Measurements from ENCODE around the gene KLRC2.
"Not testable (repeated sequence)": the region's sequence is repeated elsewhere in the genome, so short reads cannot be mapped to it uniquely, and the experiment has no call there.

The KLRC2 gene

GRCh38 chr12:10446052-10446451 lies 10.2 kb upstream of the KLRC2 start:
- not testable (repeated sequence) for H3K9me3 ChIP-seq (ENCODE audit: control insufficient read depth in 2 of 2, low read length in 2 of 2); H3K9ac ChIP-seq (ENCODE audit: low read length in 2 of 2); H3K27ac ChIP-seq (ENCODE audit: low read length); H3K27me3 ChIP-seq (ENCODE audit: control insufficient read depth in 1 of 2, insufficient read depth in 2 of 2, low read length in 2 of 2); H3K36me3 ChIP-seq (ENCODE audit: control insufficient read depth in 2 of 2, insufficient read depth in 2 of 2, low read length in 2 of 2); H3K4me3 ChIP-seq (ENCODE audit: low read length in 2 of 2); H3K4me1 ChIP-seq (ENCODE audit: control insufficient read depth, insufficient read depth, low read length)

DNA sequence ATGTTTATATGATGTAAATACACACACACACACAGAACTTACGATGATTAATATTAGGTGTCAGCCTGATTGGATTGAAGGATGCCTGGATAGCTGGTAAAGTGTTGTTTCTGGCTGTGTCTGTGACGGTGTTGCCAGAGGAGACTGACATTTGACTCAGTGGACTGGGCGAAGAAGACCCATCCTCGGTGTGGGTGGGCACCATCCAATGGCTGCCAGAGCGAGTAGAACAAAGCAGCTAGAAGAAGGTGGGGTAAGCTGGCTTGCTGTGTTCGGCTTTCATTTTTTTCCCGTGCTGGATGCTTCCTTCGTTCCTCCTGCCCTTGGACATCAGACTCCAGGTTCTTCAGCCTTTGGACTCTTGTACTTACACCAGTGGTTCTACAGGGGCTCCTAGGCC lies 5.3 kb upstream of the KLRC2 start:
- not testable (repeated sequence) for H3K4me1 ChIP-seq (ENCODE audit: control insufficient read depth, insufficient read depth, low read length); H3K4me3 ChIP-seq (ENCODE audit: low read length in 2 of 2); H3K27ac ChIP-seq (ENCODE audit: low read length); H3K9ac ChIP-seq (ENCODE audit: low read length in 2 of 2); H3K9me3 ChIP-seq (ENCODE audit: control insufficient read depth in 2 of 2, low read length in 2 of 2); H3K36me3 ChIP-seq (ENCODE audit: control insufficient read depth in 2 of 2, insufficient read depth in 2 of 2, low read length in 2 of 2); H3K27me3 ChIP-seq (ENCODE audit: control insufficient read depth in 1 of 2, insufficient read depth in 2 of 2, low read length in 2 of 2)

DNA sequence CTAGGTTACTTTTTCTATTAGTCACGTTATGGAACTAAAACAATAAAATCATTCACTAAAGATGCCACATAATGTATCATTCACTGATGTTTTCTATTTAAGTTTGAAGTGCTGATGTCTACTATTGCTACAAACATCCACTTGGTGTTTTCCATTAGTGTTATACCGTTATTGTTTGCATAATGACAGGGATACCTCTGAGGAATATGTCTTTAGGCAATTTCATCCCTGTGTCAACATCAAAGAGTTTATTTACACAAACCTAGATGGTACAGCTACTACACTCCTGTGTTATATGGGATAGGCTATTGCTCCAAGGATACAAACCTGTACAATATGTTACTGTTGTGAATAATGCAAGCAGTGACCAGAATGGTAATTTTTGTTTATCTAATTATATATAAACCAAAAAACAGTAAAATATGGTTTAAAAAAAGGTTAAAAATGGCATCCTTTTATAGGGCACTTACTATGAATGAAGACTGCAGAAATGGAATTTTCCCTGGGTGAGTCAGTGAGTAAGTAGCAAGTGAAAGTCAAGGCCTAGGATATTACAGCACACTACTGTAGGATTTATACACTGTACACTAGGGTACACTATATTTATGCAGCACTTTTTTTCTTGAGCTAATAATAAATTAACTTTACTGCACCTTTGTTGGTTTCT lies 3.9 kb upstream of the KLRC2 start:
- H3K9me3 ChIP-seq (ENCODE audit: control insufficient read depth in 2 of 2, low read length in 2 of 2); H3K36me3 ChIP-seq (ENCODE audit: control insufficient read depth in 2 of 2, insufficient read depth in 2 of 2, low read length in 2 of 2); H3K9ac ChIP-seq (ENCODE audit: low read length in 2 of 2); H3K27ac ChIP-seq (ENCODE audit: low read length); H3K4me3 ChIP-seq (ENCODE audit: low read length in 2 of 2); H3K4me1 ChIP-seq (ENCODE audit: control insufficient read depth, insufficient read depth, low read length); H3K27me3 ChIP-seq (ENCODE audit: control insufficient read depth in 1 of 2, insufficient read depth in 2 of 2, low read length in 2 of 2): not testable (repeated sequence)

DNA sequence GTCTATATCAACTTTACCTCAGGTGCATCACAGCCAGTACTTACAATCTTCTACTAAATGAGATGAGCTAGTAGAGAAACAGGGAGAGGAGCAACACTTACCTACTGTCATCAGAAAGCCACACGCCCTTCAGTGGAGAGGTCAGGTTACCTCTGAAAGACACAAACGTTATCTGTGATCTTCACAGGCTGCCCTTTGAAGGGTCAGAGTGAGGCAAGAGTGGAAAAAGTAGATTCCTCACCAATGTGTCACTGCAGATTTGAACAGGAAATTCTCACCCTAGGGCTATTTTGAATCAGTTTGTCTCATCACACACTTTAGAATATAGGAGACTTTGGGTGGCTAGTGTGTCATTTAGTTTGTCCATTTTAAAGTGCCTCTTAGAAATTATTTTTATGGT lies 1.8 kb upstream of the KLRC2 start:
- H3K9ac ChIP-seq (ENCODE audit: low read length in 2 of 2); H3K4me3 ChIP-seq (ENCODE audit: low read length in 2 of 2); H3K4me1 ChIP-seq (ENCODE audit: control insufficient read depth, insufficient read depth, low read length); H3K27ac ChIP-seq (ENCODE audit: low read length); H3K27me3 ChIP-seq (ENCODE audit: control insufficient read depth in 1 of 2, insufficient read depth in 2 of 2, low read length in 2 of 2); H3K36me3 ChIP-seq (ENCODE audit: control insufficient read depth in 2 of 2, insufficient read depth in 2 of 2, low read length in 2 of 2); H3K9me3 ChIP-seq (ENCODE audit: control insufficient read depth in 2 of 2, low read length in 2 of 2): not testable (repeated sequence)

DNA sequence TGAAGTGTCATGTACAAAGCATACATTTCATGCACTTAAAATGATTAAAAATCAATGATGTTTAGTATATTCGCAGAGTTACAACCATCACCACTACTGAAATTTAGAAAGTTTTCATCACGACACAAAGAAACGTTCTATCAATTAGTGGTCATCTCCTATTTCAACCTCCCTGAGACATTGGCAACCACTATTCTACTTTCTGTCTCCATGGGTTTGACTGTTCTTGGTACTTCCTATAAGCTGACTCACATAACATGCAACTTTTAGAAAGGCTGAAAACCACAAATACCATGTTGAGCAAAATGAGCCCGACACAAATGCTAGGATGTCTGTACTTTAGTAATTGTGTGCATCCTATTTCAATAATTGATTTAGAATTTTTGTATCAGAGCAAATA lies 5.2 kb downstream of the KLRC2 start:
- not testable (repeated sequence) for H3K27ac ChIP-seq (ENCODE audit: low read length); H3K36me3 ChIP-seq (ENCODE audit: control insufficient read depth in 2 of 2, insufficient read depth in 2 of 2, low read length in 2 of 2); H3K9ac ChIP-seq (ENCODE audit: low read length in 2 of 2); H3K9me3 ChIP-seq (ENCODE audit: control insufficient read depth in 2 of 2, low read length in 2 of 2); H3K27me3 ChIP-seq (ENCODE audit: control insufficient read depth in 1 of 2, insufficient read depth in 2 of 2, low read length in 2 of 2); H3K4me3 ChIP-seq (ENCODE audit: low read length in 2 of 2); H3K4me1 ChIP-seq (ENCODE audit: control insufficient read depth, insufficient read depth, low read length)

DNA sequence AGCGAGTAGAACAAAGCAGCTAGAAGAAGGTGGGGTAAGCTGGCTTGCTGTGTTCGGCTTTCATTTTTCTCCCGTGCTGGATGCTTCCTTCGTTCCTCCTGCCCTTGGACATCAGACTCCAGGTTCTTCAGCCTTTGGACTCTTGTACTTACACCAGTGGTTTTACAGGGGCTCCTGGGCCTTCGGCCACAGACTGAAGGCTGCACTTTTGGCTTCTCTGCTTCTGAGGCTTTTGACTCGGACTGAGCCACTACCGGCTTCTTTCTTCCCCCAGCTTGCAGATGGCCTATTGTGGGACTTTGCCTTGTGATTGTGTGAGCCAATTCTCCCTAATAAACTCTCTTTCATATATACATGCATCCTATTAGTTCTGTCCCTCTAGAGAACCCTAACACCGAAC lies 9.9 kb downstream of the KLRC2 start:
- H3K4me1 ChIP-seq (ENCODE audit: control insufficient read depth, insufficient read depth, low read length); H3K4me3 ChIP-seq (ENCODE audit: low read length in 2 of 2); H3K9me3 ChIP-seq (ENCODE audit: control insufficient read depth in 2 of 2, low read length in 2 of 2); H3K36me3 ChIP-seq (ENCODE audit: control insufficient read depth in 2 of 2, insufficient read depth in 2 of 2, low read length in 2 of 2); H3K27ac ChIP-seq (ENCODE audit: low read length); H3K9ac ChIP-seq (ENCODE audit: low read length in 2 of 2); H3K27me3 ChIP-seq (ENCODE audit: control insufficient read depth in 1 of 2, insufficient read depth in 2 of 2, low read length in 2 of 2): not testable (repeated sequence)

DNA sequence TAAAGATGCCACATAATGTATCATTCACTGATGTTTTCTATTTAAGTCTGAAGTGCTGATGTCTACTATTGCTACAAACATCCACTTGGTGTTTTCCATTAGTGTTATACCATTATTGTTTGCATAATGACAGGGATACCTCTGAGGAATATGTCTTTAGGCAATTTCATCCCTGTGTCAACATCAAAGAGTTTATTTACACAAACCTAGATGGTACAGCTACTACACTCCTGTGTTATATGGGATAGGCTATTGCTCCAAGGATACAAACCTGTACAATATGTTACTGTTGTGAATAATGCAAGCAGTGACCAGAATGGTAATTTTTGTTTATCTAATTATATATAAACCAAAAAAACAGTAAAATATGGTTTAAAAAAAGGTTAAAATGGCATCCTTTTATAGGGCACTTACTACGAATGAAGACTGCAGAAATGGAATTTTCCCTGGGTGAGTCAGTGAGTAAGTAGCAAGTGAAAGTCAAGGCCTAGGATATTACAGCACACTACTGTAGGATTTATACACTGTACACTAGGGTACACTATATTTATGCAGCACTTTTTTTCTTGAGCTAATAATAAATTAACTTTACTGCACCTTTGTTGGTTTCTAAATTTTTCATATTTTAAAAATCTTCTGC lies 11.4 kb downstream of the KLRC2 start:
- H3K27ac ChIP-seq (ENCODE audit: low read length); H3K9ac ChIP-seq (ENCODE audit: low read length in 2 of 2); H3K36me3 ChIP-seq (ENCODE audit: control insufficient read depth in 2 of 2, insufficient read depth in 2 of 2, low read length in 2 of 2): not testable (repeated sequence)

GRCh38 chr12:10422159-10422558 lies 13.7 kb downstream of the KLRC2 start:
- not testable (repeated sequence) for H3K36me3 ChIP-seq (ENCODE audit: control insufficient read depth in 2 of 2, insufficient read depth in 2 of 2, low read length in 2 of 2); H3K4me1 ChIP-seq (ENCODE audit: control insufficient read depth, insufficient read depth, low read length); H3K27ac ChIP-seq (ENCODE audit: low read length); H3K9me3 ChIP-seq (ENCODE audit: control insufficient read depth in 2 of 2, low read length in 2 of 2); H3K4me3 ChIP-seq (ENCODE audit: low read length in 2 of 2); H3K27me3 ChIP-seq (ENCODE audit: control insufficient read depth in 1 of 2, insufficient read depth in 2 of 2, low read length in 2 of 2); H3K9ac ChIP-seq (ENCODE audit: low read length in 2 of 2)

More for the DNA sequence above, 11.4 kb downstream of the KLRC2 start:
- not testable (repeated sequence) for H3K9me3 ChIP-seq (ENCODE audit: control insufficient read depth in 2 of 2, low read length in 2 of 2); H3K27me3 ChIP-seq (ENCODE audit: control insufficient read depth in 1 of 2, insufficient read depth in 2 of 2, low read length in 2 of 2); H3K4me1 ChIP-seq (ENCODE audit: control insufficient read depth, insufficient read depth, low read length); H3K4me3 ChIP-seq (ENCODE audit: low read length in 2 of 2)

- H3K27me3 ChIP-seq (ENCODE audit: control insufficient read depth in 1 of 2, insufficient read depth in 2 of 2, low read length in 2 of 2); H3K4me1 ChIP-seq (ENCODE audit: control insufficient read depth, insufficient read depth, low read length); H3K36me3 ChIP-seq (ENCODE audit: control insufficient read depth in 2 of 2, insufficient read depth in 2 of 2, low read length in 2 of 2); H3K4me3 ChIP-seq (ENCODE audit: low read length in 2 of 2); H3K9me3 ChIP-seq (ENCODE audit: control insufficient read depth in 2 of 2, low read length in 2 of 2); H3K27ac ChIP-seq (ENCODE audit: low read length); H3K9ac ChIP-seq (ENCODE audit: low read length in 2 of 2): not testable (repeated sequence)
Measured at GRCh38 chr12:10420334-10420733, 15.5 kb downstream of the KLRC2 start, which contains the start of gene KLRC3. Gene KLRC3, minus strand, starts transcription at chr12:10420595. Its CDS starts 45 bp downstream, at chr12:10420550.

GRCh38 chr12:10409392-10409791 lies 26.4 kb downstream of the KLRC2 start, which contains the start of gene KLRC4:
Gene KLRC4, minus strand, starts transcription at chr12:10409757. Its CDS starts 182 bp downstream, at chr12:10409575.
- no peak within 1 kb of the TSS for H3K9ac ChIP-seq (ENCODE audit: low read length in 2 of 2)
- no peaks in the 10 kb centered on the region for H3K9me3 ChIP-seq (ENCODE audit: control insufficient read depth in 2 of 2, low read length in 2 of 2)
- no peak within 1 kb of the TSS for H3K4me3 ChIP-seq (ENCODE audit: low read length in 2 of 2)
- H3K4me1 ChIP-seq (ENCODE audit: control insufficient read depth, insufficient read depth, low read length), result no peaks in the 10 kb centered on the region
- no peaks in the 10 kb centered on the region for H3K36me3 ChIP-seq (ENCODE audit: control insufficient read depth in 2 of 2, insufficient read depth in 2 of 2, low read length in 2 of 2)
- H3K27ac ChIP-seq (ENCODE audit: low read length), result no peak within 1 kb of the TSS
- H3K27me3 ChIP-seq (ENCODE audit: control insufficient read depth in 1 of 2, insufficient read depth in 2 of 2, low read length in 2 of 2), result no peaks in the 10 kb centered on the region

- Histone ChIP-seq H3K27ac (ENCODE audit: low read length) (no peak overlapping the region), H3K9ac (ENCODE audit: low read length in 2 of 2) (no peak overlapping the region), H3K9me3 (ENCODE audit: control insufficient read depth in 2 of 2, low read length in 2 of 2) (no peaks in the 10 kb centered on the region), H3K36me3 (ENCODE audit: control insufficient read depth in 2 of 2, insufficient read depth in 2 of 2, low read length in 2 of 2) (no peaks in the 10 kb centered on the region), H3K4me3 (ENCODE audit: low read length in 2 of 2) (no peak overlapping the region), H3K4me1 (ENCODE audit: control insufficient read depth, insufficient read depth, low read length) (no peaks in the 10 kb centered on the region), H3K27me3 (ENCODE audit: control insufficient read depth in 1 of 2, insufficient read depth in 2 of 2, low read length in 2 of 2) (no peaks in the 10 kb centered on the region)
Measured at GRCh38 chr12:10408842-10409241, 27.0 kb downstream of the KLRC2 start.
